NCI-H187 treated with DMSO at 0.1 percent for 48 hours (cell line): ENCODE measurements around the gene PTPRH.

Experiments used
- DNase-seq: peaks from one replicate; lab custom pipeline; 2025; lab: John Stamatoyannopoulos, UW

PTPRH gene

GRCh38 chr19:55244004-55244680 lies 34.8 kb upstream of the PTPRH start:
- DNase-seq: no peak

DNA sequence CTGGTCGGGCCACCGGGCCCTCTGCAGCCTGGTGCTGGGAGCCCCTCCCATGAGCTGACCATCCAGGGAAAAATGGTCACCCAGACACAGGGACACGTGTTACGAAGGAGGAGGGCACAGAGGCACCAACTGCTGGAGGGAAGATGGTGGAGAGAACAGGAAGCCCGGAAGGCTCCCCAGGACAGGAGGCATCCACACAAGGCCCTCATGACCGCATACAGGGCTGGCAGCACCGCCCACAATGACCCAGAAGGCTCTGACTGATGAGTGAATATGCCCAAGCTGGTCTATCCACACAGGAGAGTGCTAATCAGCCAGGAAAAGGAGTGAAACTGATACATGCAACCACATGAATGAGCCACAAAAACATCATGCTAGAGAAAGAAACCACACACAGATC lies 33.2 kb upstream of the PTPRH start:
- no peak for DNase-seq

- DNase-seq: no peak
These were observed 32.7 kb upstream of the PTPRH start for GRCh38 chr19:55241935-55242464.

DNA sequence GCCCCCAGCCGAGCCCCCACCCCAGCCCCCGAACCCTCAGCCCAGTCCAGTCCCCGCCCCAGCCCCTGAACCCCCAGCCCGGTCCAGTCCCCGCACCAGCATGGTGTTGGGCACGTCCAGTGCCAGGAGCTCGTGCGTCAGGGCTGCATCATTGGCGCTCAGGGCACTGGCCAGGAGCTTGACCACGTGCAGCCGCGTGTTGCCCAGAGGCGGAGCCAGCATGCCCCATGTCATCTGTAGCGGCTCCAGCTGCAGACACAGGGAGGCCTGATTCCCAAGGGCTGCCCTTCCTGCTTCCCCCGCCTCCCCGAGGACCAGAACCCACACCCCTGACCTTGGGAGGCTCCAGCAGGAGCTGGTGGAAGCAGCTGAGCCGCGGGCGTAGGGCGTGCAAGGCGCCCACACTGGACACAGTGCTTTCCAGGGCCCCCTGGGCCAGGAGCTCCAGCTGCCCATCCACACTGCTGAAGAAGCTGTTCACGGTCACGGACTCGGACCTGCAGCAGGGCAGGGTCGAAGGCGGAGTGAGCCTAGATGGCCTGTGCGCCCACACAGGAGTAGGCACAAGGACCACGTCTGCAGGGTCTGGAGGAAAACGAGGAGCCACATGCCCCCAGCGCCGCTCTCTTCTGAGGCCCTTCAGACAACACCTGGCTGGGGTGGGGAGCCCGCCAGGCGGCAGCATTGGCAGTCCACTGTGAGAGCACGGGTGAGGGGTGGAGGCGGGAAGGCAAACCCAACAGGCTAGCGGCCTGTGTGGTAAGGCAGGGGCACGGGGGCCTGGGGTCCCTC lies 32.0 kb upstream of the PTPRH start:
- DNase-seq: no peak

GRCh38 chr19:55240713-55241020 lies 31.4 kb upstream of the PTPRH start:
- DNase-seq: no peak

- DNase-seq: no peak
These were observed 29.7 kb upstream of the PTPRH start for GRCh38 chr19:55239004-55239403.

DNA sequence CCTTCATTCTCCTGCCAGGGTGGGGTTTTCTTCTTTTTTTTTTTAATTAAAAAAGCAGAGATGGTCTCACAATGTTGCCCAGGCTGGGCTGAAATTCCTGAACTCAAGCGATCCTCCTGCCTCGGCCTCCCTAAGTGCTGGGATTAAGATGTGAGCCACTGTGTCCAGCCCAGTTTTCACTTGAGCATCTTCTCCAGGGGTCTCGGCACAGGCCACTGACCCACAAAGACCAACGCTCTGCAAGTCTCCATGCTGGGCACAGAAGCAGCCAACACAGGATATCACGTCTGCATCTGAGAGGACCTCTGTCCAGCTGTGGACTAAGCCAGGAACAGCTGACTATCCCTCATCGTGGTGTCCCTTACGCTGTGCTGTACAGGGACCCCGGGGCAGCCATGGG lies 28.7 kb upstream of the PTPRH start:
- DNase-seq: no peak

DNA sequence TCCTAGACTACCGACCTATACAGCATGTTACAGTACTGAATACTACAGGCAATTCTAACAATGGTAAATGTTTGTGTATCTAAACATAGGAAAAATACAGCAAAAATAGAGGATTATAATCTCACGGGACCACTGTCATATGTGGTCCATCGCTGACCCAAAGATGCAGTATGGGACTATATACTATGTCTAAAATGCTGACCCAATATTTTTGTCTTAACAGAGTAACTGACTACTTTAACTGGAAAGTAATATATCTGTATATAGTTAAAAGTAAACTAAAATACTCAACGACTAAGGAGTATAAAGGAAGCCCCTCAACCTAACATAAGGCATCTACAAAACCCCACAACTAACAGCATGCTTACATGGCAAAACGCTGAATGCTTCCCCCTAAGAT lies 23.7 kb upstream of the PTPRH start:
- DNase-seq: no peak

- no peak for DNase-seq
These were observed 22.9 kb upstream of the PTPRH start for GRCh38 chr19:55232286-55232602.

- no peak for DNase-seq
These were observed 22.3 kb upstream of the PTPRH start for GRCh38 chr19:55231391-55232285.

DNA sequence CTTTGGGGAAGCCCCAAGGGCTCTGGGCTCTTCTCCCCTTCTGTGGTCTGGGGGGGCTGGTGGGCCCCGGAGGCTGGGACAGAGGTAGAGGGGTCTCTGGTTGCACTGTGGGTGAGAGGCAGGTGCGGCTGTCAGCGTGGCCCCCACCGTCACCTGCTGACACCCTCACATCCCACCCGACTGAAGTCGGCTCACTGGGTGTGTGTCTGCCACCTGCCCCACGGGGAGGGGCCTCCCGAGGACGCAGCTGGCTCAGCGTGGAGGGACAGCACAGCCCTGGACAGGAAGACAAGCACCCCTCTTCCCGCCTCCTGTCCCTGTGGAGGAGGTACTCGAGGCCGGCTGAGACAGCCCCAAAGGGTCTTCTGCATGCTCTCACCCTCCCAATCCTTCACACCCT lies 21.5 kb upstream of the PTPRH start:
- no peak for DNase-seq

DNA sequence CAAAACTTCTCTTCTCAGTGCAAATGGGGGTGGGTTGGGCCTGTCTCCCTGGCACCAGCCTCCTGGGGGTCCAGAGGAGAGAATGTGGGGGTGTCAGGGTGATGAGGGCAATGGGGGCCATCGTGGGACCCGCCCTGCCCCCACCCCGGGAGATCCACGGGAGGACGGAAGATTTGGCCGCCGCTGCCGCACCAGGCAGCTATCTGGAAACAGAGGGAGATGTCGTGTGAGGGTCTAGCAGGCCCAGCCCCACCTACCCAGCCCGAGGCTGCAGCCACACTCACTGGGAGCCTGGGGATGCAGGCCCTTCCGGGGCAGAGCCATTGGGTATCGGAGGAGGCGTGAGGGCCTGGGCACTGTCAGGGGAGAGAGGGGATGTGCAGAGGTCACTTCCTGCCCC lies 21.0 kb upstream of the PTPRH start:
- DNase-seq: no peak

- no peak for DNase-seq
These were observed 20.5 kb upstream of the PTPRH start for GRCh38 chr19:55229789-55230182.

DNA sequence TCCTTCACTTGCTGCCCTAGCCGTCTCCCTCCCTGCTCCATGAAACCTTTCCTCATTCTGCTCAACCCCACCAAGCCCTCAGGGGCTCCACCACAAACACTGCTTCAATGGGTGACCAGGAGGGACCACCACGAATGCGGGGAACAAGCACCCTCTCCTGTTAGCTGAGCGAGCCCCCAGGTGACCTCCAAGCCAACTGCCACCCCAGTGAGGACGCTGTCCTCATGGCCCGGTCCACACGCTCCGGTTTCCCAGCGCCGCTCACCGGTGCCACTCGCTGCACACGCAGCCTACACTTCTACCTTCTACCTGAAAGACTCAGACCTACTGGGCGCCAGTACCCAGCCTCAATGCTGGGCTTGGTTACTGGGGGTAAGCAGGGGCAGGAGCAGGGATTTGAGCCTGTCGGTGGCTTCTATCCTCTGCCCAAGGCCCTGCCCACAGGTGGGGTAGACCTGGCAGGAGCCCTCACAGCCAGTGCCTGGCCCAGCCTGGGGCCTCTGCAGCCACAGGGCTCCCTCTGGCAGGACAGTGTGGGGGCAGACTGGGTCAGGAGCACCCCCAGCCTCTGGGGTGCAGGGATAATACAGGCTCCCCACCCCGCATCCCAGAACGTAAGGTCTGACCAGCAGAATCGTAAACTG lies 20.0 kb upstream of the PTPRH start:
- DNase-seq: no peak

GRCh38 chr19:55228403-55229031 lies 19.2 kb upstream of the PTPRH start, which contains the start of gene TMEM86B:
Gene TMEM86B (minus strand): TSS chr19:55228763. CDS start chr19:55228741, 22 bp downstream.
- DNase-seq: no peak

GRCh38 chr19:55228015-55228391 lies 18.7 kb upstream of the PTPRH start:
- no peak for DNase-seq

GRCh38 chr19:55227241-55228014 lies 18.1 kb upstream of the PTPRH start:
- no peak for DNase-seq

DNA sequence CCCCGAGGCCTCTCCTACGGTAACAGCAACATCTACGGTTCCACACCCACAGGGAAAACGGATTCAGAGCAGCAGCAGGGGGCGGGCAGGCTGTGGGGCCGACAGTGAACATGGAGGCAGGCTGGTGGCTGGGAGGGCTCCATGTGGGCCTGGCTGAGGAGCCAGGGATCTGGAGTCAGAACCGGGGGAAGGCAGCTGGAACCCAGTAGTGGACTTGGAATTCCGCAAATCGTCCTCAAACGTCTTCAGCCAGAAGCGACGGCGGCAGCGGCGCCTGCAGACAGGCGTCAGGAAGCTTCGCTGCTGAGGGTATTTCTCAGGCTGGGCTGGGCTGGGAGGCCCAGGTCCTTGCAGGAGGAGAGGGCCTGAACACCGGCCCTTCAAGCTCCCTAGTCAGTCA lies 17.5 kb upstream of the PTPRH start:
- no peak for DNase-seq

- no peak for DNase-seq
These were observed 17.0 kb upstream of the PTPRH start for GRCh38 chr19:55226273-55226672.

DNA sequence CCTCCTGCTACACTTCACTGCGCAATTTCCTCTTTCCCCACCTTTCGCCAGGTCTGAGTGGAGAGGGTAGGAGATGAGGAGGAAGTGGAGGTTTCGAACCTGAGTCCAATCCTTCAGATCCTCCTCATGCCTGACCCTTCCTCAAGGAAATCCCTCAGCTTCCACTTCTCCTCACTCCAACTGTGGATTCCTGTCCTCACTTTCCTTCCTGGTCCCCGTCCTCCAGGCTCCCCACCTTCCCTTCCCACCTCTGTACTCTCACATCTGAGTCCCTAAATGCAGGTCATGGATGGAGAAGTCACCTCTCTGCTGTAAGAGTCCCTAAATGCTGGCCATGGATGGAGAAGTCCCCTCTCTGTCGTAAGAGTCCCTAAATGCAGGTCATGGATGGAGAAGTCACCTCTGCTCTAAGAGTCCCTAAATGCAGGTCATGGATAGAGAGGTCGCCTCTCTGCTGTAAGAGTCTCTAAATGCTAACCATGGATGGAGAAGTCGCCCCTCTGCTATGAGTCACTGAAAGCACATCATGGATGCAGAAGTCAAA lies 16.2 kb upstream of the PTPRH start:
- no peak for DNase-seq
